ENCODE measurements around the gene PCDHGB6. TPM values are rescaled to one million over a fixed set of nuclear protein-coding genes. Genes with fewer than 3 reads are reported as not detected.

PCDHGB6 gene
- total and polyA plus RNA-seq, 11 donors = 2.3 to 10.4 (median 6.2) TPM

DNA sequence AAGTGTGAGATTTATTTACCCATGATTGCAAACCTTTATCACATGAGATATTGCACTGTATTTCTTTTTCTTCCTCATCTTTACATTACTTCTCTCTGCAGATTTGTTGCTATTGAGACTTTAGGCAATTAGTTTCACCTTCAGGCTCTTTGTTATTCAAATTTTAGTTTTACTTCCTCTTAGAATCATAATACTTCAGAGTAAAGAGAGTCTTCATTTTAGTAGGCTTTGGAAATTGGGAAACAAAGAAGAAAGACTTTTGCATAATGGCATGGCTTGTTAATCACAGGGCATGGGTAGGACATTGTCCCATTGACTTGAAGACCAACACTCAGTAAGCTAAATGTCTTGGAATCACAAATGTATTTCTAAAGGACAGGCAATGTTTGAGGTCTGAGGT is 45.1 kb upstream of the PCDHGB6 start:
- ATAC-seq = no peak
- H3K36me3 ChIP-seq = peaks cover 0 to 16% (median 0%) of the 10 kb centered on the region in 9 donors
- peaks cover 0 to 98% (median 81%) of the 10 kb centered on the region in 12 donors for H3K9me3 ChIP-seq
- peaks cover 0 to 18% (median 0%) of the 10 kb centered on the region in 12 donors for H3K4me1 ChIP-seq
- H3K4me3 ChIP-seq = no peak overlapping the region
- no peak overlapping the region for H3K27ac ChIP-seq
- H3K27me3 ChIP-seq = peaks cover 0 to 46% (median 0%) of the 10 kb centered on the region in 9 donors
- TF ChIP-seq CTCF (IDR thresholded peaks at IDR 0.05) = no peak
- TF ChIP-seq POLR2A (IDR thresholded peaks at IDR 0.05) = no peak
- intact Hi-C loops (cut with DNase I) = loop anchor here in 3 of 10 donors (5.0 to 10.0 kb wide), 2 partner anchors 50 to 52 kb away; partner anchors contain the start of genes PCDHGA10 (in 3 of the 3) and PCDHGB7 (in 2 of the 3)
- DNase-seq = no peak

DNA sequence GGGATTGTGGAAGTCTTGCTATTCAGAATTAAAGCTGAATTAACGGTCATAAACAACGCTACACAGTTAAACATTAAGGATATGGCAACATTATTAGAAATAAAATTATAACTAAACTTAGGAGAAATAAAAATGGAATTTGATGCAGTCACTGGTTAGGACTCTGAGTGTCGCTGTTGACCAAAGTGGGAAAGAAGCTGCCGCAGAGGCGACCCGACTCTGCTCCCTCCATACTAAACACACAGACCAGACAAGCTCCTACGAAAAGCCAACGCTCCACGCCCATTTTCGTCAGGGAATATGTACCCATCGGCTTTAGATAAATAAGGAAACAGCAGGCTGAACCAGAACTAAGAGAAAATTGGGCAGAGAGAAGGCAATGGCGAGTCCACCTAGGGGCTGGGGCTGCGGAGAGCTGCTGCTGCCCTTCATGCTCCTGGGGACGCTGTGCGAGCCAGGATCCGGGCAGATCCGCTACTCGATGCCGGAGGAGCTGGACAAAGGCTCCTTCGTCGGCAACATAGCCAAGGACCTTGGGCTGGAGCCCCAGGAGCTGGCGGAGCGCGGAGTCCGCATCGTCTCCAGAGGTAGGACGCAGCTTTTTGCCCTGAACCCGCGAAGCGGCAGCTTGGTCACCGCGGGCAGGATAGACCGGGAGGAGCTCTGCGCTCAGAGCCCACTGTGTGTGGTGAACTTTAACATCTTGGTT is 43.7 kb upstream of the PCDHGB6 start, which contains the start of gene PCDHGA5:
Gene PCDHGA5, plus strand, starts transcription at position 211 of the 709 bp plus-strand sequence. Its CDS starts 169 bp downstream, at position 380.
- H3K27me3 ChIP-seq = peaks cover 0 to 46% (median 0%) of the 10 kb centered on the region in 9 donors
- DNase-seq (peak in 1 of 5 donors; percentile 24), ATAC-seq (peak; percentile 21 to 66 (median 52))
- 23 to 32% (median 27%) methylated on average over 29 to 34 of the region's 34 CpGs for WGBS, 4 donors
- H3K4me1 ChIP-seq = peaks cover 0 to 18% (median 0%) of the 10 kb centered on the region in 12 donors
- peaks cover 0 to 11% (median 0%) of the 10 kb centered on the region in 9 donors for H3K36me3 ChIP-seq
- TF ChIP-seq POLR2A (IDR thresholded peaks at IDR 0.05) (no peak), CTCF (IDR thresholded peaks at IDR 0.05) (peak in 6 of 12 donors; percentile 5 to 22 (median 17))
- H3K27ac ChIP-seq = peak within 1 kb of the TSS in 1 of 12 donors; percentile 14
- intact Hi-C loops (cut with DNase I) = loop anchor here in 3 of 10 donors (5.0 to 10.0 kb wide), 2 partner anchors 48 to 51 kb away; partner anchors contain the start of genes PCDHGA10 (in 3 of the 3) and PCDHGB7 (in 2 of the 3)
- peaks cover 0 to 98% (median 77%) of the 10 kb centered on the region in 12 donors for H3K9me3 ChIP-seq
- H3K4me3 ChIP-seq = peak within 1 kb of the TSS in 9 of 12 donors; percentile 2 to 34 (median 19)

- H3K9me3 ChIP-seq = peaks cover 0 to 98% (median 62%) of the 10 kb centered on the region in 12 donors
- no peak overlapping the region for H3K27ac ChIP-seq
- TF ChIP-seq CTCF (IDR thresholded peaks at IDR 0.05) (no peak), POLR2A (IDR thresholded peaks at IDR 0.05) (no peak)
Observed at GRCh38 chr5:141366016-141366896, 41.6 kb upstream of the PCDHGB6 start.

More at GRCh38 chr5:141366016-141366896, 41.6 kb upstream of the PCDHGB6 start:
- DNase-seq = no peak
- ATAC-seq = no peak
- intact Hi-C loops (cut with DNase I) = loop anchor here in 2 of 10 donors (10.0 kb wide), 1 partner anchor 49 kb away; the partner anchor contains the start of genes PCDHGA10 (in 2 of the 2) and PCDHGB7 (in 2 of the 2)
- peaks cover 0 to 50% (median 0%) of the 10 kb centered on the region in 9 donors for H3K27me3 ChIP-seq
- peaks cover 0 to 30% (median 0%) of the 10 kb centered on the region in 12 donors for H3K4me1 ChIP-seq
- peaks cover 0 to 10% (median 0%) of the 10 kb centered on the region in 9 donors for H3K36me3 ChIP-seq
- WGBS, 4 donors = 38 to 58% (median 47%) methylated on average over 26 to 46 of the region's 46 CpGs
- no peak overlapping the region for H3K4me3 ChIP-seq

All from heart left ventricle (tissue), 16 donors.